Skin of body (tissue), 2 donors: ENCODE results near the gene PCCA. TPM values are rescaled to one million over a fixed set of nuclear protein-coding genes. Genes with fewer than 3 reads are reported as not detected.
"Not testable (repeated sequence)": the region's sequence is repeated elsewhere in the genome, so short reads cannot be mapped to it uniquely, and the experiment has no call there.

ENCODE experiments used
- DNase-seq: peaks from one replicate; lab custom pipeline; 2025; lab: John Stamatoyannopoulos, UW
- total RNA-seq: library from RNA; depleted of rRNA; stranded (reverse); fragments of >200 nt; gene quantifications from one replicate; pipeline ENCODE4 v1.2.3, GENCODE V29; 2014

Gene PCCA
- total RNA-seq, 1 donor from 2014 or later = 124 TPM

DNA sequence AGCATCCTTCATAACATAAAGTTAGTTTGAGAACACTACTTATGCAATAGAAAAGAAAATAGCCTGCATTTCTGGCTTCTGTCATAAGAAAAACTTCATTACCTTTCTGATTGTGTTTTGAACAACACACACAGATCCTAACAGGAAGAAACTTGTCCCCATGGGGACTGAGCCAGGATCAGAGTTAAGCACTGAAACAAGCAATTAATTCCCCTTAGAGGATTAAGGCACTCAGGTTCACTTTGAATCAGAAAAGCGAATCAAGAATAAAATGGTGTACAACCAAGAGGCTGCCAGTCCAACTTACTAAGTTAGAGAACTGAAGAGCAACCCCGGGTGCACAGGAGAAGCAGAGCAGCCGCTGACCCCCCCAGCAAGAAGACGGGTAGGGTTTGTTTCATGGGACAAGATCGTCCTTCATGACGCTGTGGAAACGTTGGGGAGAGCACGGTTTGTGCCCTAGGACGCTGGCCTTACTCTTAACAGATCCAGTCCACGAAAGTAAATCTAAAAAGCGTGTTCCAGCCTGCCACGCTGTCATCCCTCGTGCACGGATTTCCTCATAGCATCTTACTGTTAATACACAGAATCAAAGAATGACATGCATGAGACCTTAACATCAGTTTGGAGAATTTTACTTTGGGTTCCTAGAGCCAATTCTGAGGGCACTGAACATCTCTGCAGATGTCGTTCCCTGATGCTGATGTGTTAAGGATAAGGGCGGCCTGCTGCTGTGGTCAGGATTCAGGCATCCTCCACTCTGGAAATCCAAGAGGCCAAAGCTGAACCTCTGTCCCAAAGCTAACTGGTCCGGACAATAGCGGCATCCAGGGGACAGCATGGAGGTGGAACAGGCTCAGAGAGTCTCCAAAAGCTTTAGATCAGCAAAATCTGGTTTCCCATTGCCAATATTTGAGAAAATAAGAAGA is 453.3 kb downstream of the PCCA start:
- no peak for DNase-seq

DNA sequence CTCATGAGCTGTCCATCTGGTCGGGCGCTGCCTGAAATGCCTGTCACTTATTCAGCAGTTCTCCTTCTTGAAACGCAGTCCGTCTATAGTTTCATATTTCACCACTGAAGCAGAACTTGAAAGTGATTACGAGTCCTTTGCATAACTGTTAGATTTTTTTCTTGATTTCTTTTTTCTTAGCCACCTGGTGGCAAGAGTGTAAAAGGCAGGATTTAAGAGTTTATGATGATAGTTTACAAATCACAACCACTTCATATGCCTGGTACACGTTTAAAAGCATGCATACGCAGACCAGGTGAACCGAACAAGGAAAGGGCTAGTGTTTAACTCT is 453.9 kb downstream of the PCCA start:
- peak; percentile 28 for DNase-seq

DNA sequence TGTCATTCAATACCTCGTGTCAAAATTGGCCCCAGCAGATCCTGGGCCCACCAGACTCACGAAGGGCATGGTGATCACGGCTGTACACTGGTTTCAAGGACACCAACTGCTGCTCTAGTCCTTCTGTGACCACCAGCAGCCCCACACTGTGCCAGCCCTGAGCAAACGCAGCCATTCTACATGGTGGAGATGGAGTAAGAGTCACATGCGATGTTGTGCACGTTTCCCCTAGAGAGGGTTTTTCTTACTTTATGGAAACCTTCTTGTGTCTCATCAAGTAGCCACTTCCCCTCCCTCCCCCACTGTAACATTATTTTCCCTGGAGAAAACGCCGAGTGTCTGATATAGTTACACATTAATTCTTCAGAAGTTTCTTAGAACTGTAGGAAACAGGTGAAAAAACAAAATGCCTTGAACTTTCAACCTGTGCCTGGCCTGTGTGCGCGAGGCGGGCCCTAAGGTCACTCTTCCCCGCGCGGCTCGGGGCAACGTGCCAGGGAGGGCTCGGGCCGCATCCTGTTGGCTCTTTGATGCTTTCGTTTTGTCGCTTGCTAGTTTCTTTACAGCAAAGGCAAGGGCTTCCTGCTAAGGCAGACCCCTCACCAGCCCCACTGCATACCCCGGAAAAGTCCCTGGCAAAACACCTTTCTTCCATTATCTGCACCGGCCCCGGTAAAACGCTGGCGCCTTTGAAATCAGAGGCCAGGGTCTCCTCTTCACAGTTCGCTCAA is 455.1 kb downstream of the PCCA start:
- DNase-seq = no peak

DNA sequence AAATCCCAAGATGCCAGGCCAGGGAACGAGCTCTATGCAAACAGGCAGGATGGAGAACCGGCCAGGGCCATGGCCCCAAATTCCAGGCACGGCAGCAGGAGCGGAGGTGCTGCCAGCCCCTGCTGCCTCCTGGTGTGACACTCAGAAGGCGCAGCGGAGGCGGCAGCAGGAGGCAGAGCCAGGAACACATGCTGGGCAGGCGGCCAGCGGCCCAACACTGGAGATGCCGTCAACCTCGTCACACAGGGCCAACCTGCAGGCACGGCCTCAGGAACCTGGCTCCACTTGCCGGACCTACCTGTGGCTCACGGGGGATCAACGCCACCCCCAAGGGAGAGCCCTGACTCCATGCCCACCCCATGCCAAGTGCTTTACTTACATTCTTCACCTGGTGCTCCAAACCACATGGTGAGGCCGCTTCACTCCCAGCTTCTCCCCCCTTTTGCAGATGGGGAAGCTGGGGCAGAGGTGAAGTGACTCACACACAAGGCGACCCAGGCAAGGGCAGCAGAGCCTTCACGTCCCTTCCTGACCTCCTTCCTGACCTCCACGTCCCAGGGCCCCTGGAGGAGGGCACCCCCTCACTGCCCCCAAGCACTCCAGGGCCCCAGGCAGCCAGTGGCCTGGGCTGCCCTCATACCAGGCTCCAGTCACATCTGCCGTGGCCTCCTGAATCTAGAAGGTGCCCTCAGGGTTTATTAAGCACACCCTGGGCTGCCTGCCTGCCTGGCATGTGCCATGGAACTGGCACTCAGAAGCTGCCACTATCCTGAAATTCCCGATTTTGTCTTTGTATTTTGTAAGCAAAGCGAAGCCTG is 456.2 kb downstream of the PCCA start:
- no peak for DNase-seq

DNA sequence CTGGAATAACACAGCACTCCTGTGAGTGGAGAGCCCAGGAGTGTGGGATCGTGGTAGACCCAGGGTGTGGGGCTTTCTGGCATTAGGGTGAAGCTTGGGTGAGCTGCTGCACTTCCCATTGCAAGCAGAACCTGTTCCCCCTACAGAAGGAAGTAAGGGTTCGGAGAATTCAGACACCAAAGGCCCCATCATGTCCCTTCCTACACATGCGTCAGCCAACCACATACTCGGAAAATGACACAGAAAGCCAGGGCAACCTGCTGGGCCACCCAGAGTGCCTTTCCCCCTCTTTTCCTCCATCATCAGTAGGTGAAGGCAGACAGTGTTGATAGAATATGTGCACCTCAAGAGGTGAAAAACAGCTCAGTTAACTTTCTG is 456.8 kb downstream of the PCCA start:
- DNase-seq = no peak

DNA sequence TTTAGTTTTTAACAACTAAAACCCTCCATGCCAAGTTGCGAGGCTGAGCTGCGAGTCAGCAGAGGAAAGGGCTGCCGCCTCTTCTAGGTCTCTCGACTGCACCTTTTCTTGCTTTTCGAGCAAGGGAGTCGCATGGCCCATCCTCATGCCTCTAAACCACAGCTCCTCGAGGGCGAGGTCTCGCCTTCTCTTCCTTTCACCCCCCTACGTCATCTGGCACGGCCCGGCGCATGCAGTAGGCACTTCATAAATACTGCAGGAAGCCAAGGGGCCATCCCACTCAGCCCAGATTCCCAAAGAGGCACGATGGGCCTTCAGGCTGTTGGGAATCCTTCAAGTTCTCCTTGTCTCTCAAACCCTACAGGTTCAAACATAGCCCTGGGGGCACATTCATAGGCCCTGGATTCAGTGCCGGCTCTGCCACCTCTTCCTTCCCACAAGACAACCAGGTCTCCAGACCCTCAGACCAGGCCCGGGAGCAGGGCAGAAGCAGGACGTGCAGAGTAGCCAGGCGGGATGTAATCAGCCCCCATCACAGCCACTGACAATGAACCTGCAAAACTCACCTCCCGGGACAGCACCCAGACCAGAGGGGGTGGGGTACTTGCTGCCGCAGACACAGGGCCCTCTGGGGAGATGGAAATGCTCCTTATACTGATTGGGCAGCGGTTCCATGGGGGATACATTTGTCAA is 458.0 kb downstream of the PCCA start:
- no peak for DNase-seq

DNA sequence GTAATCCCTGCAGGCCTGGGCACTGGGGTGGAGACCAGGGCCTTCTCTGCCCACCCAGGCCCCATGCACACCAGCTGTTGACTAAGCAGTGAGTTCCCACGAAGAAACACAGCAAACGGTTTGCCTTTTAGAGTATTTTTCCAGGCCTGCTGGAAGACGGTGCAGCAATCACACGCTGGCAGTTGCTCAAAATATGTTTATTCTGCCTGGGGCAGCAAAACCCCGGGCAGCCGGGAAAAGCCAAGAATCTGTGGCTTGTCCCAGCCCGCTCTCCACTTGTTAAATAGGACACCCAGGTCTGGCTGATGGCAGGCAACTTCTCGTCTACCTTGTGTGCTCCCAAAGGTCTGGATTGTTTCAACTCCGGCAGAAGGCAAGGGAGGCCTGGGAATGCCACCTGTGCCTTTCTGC is 458.9 kb downstream of the PCCA start:
- no peak for DNase-seq

DNA sequence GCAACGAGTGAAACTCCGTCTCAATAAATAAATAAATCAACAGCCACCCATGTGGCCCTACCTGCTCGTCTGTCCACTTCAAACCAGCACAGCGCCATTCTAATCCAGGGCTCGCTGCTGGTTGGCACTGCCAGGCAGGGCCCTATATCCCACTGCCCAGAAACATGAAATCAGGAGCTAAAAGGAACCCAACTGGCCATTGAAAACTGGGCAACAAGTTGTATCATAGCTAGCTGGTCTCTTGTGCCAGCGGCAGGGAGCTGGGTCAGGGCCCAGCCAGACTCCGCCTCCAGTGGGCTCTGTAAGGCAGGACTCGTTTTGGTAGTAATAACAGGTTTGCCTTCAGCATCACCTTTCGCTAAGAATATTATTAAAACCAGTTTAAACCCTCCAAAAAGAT is 460.4 kb downstream of the PCCA start:
- DNase-seq = no peak

DNA sequence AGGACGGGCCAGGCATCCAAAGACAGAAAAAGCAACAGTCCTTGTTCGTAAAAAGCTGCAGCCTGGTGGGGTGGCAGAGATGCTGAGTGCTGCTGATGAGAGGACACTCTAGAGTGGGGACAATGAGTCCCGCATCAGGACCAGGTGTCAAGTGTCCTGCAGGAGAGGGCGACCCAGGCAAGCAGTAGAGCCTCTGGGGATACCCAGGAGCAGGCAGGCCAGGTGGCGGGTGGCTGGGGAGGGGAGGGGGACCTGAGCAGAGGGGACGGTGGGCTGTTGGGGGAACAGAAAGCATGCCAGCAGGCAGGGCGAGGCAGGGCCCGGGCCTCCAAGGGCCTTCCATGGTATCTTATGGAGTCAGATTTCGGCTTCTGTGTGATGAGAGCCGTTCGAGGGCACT is 463.9 kb downstream of the PCCA start:
- no peak for DNase-seq

DNA sequence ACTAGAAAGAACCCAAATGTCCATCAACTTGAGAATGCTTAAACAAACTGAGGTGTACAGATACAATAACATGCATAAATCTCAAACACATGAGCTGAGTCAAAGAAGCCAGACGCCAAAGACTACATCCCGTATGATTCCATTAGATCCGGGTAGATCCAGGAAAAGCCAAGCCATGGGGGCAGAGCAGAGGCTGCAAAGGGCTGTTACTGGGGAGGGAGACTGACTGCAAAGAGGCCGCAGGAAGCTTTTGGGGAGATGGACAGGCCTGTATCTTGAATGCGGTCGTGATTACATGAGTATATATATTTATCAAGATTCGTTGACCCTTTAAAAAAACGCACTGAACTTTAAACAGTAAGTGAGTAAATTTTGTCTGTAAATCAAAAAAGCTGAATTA is 471.0 kb downstream of the PCCA start:
- DNase-seq = no peak

DNA sequence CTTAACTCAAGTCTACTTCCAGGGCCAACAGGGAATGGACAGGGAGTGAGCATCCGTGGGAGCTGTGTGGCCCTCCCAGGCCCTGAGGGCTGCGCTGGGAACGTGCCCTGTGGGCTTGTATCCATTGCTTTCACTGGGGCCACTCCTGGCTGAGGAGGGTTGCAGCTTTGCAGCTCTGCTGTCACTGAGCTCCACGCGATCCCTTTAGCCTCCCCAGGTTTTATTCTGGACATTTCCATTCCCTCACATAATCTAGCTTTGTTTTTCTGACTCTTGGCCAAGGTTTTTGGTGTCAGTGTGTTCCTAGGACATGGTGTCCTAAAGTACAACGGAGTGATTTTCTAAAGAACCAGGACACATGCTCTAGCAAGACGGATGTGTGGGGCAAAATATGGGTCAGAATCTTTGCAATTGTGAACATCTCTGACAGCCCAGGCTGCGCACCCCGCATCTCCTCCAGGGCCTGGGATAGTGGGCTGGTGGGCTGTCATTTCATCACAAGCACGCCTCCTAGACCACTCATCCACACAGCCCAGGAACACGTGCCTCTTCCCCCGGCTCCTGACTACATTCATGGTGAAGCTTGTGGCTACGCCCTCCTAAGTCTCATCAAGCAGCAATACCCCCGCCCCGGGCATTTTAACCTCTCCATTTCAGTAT is 471.7 kb downstream of the PCCA start:
- DNase-seq = no peak

DNA sequence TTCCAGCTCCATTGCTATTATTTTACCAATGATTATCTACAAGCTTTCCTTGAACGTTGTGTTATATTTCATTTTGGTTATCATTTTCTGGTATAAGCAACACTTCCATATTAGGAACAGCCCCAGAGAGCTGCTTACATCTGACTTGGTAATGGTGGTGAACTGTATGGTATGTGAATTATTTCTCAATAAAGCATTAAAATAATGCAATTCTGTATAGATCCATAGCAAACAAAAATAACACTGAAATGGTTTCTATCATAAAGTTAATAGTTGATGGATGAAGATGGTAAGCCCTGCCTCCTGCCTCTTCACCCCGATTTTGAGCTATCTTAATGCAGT is 472.2 kb downstream of the PCCA start:
- DNase-seq = no peak

DNA sequence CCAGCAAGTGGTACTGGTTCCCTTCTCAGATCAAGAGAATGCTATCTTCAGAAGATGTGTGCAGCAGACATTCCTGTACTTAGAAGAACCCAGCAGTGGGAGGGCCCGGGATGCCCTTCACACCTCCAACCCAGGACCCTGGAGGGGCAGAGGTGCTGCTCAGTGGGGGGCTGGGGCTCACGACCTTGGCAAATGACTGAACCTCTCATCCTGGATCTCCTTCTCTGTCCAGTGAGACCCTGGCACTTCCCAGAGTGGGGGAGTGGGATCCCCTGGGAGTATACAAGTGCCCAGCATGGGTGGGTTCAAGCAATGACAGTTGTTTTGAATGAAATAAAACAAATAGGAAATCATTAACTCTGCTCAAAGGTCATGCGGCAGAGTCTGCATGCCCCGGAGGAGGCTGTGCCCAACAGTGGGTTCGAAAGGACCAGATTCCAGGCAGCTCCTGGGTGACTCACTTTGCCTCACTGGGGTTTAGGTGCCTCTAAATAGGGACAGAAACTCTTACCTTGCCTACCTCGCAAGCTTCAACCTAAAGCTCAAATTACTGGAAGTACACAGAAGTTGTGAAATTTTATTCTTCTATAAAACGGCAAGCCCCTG is 472.8 kb downstream of the PCCA start:
- DNase-seq = no peak

DNA sequence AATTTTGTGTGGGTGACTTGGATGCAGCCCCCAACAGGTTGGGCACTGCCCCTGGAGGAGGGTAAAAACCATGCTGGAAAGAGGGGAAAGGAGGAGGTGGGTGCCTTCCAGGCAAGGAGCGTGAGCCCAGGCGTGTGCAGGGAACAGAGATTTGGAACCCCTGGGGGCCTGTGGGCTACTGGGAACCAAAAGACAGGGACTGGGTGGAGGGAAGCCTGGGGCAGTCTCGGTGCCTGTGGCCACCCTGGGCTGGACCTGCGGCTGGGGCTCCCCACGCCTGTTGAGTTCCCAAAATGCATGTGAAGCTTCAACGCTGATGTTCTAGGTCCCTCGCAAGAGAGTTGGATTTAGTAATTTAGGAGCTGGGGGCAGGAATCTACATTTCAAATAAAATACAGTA is 474.9 kb downstream of the PCCA start:
- DNase-seq = no peak

DNA sequence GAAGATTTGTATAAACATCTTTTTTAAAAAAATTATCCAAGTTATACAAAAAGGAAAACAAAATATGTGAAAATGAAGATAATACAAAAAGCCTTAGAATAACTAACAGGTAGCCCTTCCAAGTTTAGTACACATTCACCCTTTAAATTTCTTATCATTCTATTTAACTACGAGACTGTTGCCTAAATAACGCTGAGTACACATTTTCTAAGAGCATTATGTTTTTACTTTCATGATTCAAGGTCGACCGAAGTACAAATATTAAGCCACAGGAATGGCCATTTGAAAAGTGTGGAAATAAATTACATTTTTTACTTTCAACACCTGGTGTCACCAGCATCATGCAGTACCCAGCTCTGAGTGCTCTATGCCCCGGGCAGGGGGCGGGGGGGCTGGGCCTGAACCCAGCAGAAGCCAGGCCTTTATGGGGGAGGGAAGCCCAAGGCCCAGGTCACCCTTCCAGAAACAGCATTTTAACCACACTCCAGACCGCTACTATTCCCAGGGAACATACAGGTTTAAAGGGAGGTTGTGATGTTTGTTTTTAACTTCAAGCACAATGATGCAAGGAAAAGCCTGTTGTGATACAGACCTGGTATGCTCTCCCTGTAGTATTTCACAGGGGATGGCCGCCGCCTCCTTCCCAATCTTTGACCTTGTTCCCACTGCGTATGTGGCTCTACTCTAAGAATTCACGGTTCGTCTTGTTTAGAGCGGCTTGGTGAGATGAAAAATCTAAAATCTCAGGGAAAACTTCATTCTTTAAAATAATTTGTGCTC is 475.7 kb downstream of the PCCA start:
- no peak for DNase-seq

DNA sequence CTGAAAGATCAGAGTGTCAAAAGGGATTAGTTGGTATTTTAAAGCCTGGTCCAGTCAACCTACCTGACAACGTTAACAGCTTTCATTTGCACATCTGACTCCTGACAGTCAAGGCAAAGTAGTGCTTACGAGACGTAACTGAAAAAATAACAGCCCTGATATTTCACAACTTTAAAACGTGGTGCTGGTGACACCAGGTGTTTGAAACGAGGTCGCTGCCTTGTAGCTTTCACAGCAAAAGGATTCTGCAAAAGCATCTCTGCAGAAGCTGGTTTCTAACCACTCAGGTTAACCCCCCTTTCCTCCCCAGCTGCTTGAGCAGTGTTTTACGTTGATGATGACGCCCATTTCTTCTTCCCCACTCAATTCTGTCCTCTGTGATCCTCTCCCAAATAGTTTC is 476.4 kb downstream of the PCCA start:
- no peak for DNase-seq

DNA sequence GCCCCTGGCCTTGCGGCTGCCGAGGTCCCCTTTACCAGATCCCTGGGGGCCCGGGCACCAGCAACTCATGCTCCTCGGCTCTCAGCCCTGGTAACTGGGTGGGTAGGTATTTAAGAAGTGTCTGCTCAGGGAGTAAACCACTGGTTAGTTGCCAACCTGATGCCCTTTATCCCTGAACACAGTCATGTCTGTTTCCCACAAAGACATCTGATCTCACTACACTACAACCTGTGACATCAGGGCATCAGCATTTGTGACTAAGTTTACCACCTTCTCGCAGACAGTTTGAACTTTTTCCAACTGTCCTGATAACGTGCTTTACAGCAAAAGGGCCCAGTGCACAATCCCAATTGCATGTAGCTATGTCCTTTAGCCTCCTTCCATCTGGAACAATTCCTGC is 477.6 kb downstream of the PCCA start:
- no peak for DNase-seq

DNA sequence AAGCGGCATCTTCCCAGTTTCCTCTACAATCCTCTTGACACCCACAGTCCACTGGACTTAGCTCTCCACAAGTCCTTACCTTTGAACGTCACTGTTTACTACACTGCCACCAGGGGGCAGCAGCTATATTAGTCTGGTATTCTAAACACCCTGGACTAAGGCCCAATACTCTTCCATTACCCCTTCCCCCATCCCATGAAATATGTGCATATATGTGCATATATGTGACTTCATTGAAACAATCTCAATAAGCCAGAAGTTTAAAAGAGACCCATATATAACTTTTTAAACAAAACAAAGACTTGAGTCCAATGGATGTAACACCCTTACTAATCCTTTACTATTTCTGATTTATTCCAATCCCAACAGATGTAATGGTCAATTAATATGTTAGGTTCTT is 484.2 kb downstream of the PCCA start:
- no peak for DNase-seq

DNA sequence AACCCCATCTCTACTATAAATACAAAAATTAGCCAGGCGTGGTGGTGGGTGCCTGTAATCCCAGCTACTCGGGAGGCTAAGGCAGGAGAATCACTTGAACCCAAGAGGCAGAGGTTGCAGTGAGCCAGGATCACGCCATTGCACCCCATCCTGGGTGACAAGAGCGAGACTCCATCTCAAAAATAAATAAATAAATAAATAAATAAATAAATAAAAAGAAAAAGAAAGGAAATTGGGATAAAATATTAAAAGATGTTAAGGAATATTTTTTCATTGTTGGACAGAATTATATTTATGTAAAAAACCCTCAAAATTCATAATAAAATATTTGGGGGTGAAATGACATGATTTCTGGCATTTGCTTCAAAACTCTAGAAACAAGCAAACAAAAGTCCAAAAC is 488.3 kb downstream of the PCCA start:
- not testable (repeated sequence) for DNase-seq
